ENCODE measurements around the gene ANXA7.

Gene ANXA7

GRCh38 chr10:73413528-73414229, at the start of gene ANXA7:
Gene ANXA7, minus strand, starts transcription at chr10:73414058. Its CDS starts 13,202 bp downstream, at chr10:73400856.
- peak; percentile 80 for DNase-seq

DNA sequence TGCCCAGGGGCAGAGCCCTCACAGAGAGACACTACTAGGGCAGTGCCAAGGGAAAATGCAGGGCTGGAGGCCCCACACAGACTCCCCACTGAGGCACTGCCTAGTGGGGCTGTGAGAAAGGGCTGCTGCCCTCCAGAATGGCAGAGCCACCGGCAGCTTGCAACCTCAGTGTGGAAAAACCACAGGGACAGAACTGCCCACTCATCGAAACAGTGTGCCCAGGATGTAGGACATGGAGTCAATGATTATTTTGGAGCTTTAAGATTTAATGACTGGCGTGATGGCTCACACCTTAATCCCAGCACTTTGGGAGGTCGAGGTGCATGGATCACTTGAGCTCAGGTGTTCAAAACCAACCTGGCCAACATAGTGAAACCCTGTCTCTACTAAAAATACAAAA, 47.0 kb upstream of the ANXA7 start:
- DNase-seq: no peak

DNA sequence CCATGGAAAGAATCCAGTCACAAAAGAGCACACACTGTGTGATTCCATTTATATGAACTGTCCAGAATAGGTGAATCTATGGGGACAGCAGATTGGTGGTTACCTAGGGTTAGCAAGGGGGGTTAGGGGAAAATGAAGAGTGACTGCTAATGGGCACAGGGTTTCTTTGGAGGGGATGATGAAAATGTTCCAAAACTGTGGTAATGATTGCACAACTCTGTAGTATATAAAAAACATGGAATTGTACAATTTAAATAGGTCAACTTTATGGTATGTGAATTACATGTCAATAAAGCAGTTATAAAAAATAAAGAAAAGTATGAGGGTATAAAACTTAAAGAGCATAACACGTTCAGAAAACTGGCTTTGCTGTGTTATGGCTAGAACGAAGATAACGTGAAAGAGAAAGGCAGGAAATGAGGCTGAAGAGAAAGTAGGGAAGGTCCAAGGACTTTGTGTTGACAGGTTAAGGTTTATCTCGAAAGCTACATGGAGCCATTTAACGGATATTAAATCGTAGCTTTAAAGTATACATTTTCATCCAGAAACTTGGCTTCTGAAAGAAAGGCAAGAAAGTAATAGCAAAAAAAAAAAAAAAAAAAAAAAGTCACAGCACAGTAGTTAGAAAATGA, 45.9 kb upstream of the ANXA7 start:
- no peak for DNase-seq

DNA sequence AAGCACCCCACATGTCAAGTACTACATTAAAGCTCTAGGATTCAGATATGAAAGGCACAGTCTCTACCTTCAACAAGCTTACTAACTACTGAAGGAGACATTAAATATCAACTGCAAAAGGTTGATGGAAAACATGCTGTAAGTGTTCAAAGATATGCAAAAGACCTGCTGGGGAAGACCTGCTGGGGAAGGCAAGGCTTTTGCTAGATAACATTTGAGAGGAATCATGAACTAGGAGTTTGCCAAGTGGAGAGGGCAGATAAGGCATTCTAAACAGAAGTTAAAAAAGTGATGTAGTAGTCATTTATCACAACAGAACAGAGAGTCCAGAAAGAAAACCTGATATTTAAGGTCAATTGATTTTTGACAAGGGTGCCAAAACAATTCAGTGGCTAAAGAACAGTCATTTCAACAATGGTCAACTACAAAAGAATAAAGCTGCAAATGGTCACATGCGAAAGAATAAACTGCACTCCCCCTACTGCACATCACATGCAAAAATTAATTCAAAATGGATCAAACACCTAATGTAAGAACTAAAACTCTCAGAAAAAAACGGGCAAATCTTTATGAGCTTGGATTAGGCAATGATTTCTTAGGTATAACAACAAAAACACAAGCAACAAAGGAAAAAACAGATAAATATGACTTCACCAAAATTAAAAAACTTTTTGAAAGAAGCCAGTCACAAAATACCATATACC, 42.5 kb upstream of the ANXA7 start:
- DNase-seq: no peak

DNA sequence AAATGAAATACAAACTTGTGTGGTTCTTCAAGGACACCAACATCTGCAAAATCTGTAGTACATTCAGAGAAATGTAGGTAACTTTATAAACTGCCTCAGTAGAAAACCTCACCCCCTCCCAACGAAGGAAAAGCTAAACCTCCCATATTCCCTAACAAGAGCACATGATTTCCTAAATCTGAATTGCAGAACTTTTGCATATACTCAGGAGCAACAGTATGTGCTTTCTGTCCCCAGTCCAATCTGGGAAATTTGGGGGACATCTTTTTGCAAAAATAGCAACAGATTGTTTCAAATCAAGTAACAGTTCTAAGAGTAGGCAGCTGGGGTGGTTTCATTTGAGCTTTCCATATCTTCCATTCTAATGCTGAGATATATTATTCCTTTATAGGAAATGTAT, 35.3 kb upstream of the ANXA7 start:
- no peak for DNase-seq

- DNase-seq: no peak
Observed at GRCh38 chr10:73448384-73448783, 34.5 kb upstream of the ANXA7 start.

DNA sequence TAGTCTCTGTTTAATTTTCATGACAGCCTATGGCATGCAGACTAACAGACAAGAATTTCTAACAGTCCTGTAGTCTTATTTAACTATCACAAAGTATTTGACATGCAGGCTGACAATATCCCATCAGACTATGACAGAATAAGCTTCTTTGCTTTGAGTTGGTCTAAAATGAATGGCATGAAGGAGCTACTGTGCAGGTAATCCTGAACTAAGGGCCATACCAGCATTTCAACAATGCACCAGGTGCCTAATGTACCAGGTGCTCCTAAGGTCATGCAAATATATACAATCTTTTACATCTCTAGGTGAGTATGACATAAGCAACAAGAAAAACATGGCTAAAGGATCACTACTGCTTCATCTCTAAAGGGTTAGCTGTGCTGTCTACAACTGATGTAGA, 33.1 kb upstream of the ANXA7 start:
- no peak for DNase-seq

GRCh38 chr10:73444457-73444856, 30.6 kb upstream of the ANXA7 start:
- DNase-seq: no peak

DNA sequence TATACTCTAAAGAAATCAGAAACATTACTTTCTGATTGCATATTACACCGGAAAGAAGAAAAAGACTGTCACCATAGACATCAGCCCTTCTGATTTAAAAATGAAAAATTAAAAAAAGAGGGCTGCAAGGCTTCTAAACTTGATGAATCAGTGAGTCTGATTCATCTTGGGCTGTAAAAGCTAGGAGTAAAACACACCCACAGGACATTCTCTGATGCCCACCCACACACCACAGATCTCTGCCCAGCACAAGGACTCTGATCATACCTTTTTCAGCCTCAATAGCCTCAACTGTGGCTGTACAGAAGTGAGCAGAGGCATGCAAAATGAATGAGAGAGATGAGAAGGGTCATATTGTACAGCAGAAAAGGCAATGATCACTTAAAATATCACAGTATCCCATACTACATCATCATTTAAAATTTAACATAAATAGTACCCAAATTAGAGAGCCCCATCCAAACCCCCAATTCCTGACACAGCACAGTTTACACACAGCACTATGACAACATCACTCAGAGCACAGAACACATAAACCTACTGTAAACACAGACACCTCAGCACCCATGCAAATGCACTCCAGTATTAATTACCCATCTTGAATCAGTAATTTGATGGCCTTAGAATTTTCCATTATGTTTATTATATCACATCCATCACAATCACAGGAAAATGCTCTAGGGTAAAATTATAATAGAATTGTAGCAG, 25.9 kb upstream of the ANXA7 start:
- DNase-seq: peak; percentile 83

- DNase-seq: no peak
Observed at GRCh38 chr10:73439055-73439454, 25.2 kb upstream of the ANXA7 start.

DNA sequence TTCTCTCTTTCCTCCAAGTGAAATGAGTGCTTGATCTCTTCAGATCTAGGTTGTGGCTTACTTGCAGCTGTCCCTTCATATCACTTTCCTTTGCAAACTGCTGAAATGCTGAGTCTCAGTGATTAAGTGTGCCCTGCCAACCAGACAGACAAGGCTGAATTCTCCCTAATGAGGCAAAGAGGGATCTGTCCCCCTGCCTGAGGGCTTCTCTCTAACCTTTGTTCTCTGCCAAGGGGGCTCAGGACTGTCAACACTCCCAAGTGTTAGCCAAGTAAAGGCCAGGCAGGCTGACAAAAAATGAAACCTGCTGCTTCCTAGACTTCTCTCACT, 19.6 kb upstream of the ANXA7 start, which contains the start of gene MSS51:
TSS of gene MSS51 (minus strand) at position 24 of the 330 bp plus-strand sequence. CDS start 5,277 bp downstream, outside the sequence.
- no peak for DNase-seq

DNA sequence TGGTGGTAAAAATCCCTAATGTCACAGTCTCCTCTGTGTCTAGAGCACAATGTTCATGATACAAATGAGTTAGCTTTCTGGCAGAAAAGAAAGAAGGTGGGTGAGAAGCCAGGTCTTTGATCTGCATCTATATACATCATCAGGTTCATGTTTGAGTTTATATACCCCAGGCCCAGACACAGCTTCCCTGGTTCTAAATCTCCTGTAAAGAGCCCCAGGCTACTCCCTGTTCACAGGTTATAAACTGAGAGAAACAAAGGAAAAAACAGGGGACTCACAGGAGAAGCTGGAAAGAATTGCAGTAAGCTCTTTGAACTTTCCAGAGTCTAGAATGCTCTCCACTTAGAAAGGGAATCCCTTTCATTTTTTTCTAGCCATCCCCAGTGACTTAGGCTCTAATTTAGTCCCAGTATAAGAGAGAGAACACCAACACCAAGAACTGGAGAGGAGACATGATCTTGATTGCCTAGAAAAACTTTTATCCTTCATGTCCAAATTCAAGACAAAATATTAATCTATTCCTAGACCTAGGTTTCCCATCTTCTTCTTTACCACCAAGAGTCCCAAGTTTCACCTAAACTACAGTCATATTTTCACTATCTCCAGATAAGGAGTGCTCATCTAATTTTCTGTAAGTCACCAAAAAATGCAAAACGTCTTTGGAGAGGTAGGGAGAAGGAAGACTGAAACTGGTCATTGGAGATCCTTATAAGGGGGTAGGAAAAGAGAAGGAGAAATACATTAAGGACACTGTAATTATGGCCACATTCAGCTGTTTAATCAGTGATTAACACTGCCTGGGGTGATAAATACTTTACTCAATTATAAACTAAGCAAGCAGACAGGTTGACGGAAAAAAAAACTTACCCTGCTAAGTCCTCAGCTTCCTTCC, 19.0 kb upstream of the ANXA7 start:
- no peak for DNase-seq

DNA sequence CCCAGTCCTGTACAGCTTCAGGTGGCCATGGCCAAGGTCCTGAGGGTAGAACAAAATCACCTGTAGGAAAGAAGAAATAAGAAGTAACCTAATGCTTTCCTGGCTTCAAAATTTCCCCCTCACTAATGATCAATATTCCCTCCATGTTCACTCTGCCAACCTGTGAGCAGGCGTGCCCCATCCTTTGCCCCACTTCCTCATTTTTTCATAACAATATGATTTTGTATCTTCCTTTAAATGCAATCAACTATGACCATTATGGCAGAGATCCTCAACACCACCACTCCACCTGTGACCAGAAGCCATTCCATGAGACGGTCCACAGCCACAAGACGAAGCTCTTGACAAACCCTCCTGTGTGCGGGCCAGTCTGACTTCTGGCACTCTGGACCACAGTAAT, 12.5 kb upstream of the ANXA7 start:
- DNase-seq: no peak

GRCh38 chr10:73424478-73424877, 10.6 kb upstream of the ANXA7 start:
- no peak for DNase-seq

DNA sequence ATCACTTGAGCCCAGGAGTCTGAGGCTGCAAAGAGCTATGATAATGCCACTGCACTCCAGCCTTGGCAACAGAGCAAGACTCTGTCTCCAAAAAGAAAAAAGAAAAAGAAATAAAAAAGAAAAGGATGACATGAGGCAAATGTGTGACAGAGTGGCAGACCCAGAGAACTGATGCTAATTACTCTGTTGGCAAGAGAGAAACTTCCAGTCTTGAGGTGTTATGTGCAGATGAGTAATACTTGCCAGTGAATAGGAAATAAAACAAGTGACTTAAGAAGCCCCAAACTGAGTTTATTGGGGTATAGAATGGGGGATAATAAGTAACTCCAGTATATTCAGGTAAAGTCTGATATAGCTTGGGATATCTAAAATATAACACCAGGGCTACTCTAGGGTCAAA, 9.5 kb upstream of the ANXA7 start:
- no peak for DNase-seq

DNA sequence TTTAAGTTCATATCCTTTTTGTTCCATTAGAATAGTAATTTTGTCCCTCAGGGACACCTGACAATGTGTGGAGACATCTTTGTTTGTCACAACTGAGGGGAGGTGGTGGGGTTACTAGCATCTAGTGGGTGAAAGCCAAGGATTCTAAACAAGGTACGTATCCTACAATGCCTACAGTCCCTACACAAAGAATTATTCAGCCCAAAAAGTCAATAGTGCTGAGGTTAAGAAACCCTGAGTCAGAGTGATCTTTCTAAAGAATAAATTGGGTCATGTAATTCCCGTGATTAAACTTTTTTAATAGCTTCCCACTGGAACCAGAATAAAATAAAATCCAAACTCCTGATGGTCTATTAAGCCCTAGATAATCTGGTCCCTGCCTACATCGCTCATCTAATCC, 2.7 kb upstream of the ANXA7 start:
- DNase-seq: no peak

GRCh38 chr10:73414230-73414945, 530 bp upstream of the ANXA7 start:
- no peak for DNase-seq

- peak; percentile 73 for DNase-seq
Observed at GRCh38 chr10:73413108-73413527, 740 bp downstream of the ANXA7 start.

DNA sequence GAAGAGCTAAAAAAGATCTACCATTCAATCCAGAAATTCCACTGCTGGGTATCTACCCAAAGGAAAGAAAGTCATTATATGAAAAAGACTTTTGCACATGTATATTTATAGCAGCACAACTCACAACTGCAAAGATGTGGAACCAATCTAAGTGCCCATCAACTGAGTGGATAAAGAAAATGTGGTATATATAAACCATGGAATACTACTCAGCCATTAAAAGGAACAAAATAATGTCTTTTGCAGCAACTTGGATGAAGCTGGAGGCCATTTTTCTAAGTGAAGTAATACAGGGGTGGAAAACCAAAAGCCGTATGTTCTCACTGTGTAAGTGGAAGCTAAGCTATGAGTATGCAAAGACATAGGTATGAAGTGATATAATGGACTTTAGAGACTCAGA, 3.0 kb downstream of the ANXA7 start:
- DNase-seq: no peak

DNA sequence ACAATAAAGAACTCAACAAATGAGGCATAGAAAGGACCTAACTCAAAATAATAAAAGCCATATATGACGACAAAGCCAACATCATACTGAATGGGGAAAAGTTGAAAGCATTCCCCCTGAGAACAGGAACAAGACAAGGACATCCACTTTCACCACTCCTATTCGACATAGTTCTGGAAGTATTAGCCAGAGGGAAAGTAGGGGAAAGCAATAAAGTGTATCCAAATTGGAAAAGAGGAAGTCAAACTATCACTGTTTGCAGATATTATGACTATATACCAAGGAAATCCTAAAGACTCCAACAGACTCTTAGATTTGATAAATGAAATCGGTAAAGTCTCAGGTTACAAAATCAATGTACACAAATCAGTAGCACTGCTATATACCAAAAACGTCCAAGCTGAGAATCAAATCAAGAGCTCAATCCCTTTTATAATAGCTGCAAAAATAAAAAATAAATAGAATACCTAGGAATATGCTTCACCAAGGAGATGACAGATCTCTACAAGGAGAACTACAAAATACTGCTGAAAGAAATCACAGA, 4.8 kb downstream of the ANXA7 start:
- no peak for DNase-seq

GRCh38 chr10:73408061-73408460, 5.8 kb downstream of the ANXA7 start:
- DNase-seq: no peak

GRCh38 chr10:73407495-73407894, 6.4 kb downstream of the ANXA7 start:
- DNase-seq: no peak

All from kidney glomerular epithelial cell (primary cell).